NB4 (cell line): ENCODE results near the gene STRIP2.

Source experiments
- MYC ChIP-seq: IDR thresholded peaks from 2 replicates; pipeline ENCODE4 v1.6.1; 2011; ENCODE audit warnings: low read depth, low read length
- POLR2A ChIP-seq: IDR thresholded peaks from 2 replicates; pipeline ENCODE4 v1.6.1; 2011; ENCODE audit warnings: mild to moderate bottlenecking; ENCODE audit not compliant: insufficient read length; ENCODE audit errors: extremely low read depth
- TF ChIP-seq, protein P1 (sequence below): IDR thresholded peaks from one replicate; pipeline ENCODE4 v1.5.1; 2012; ENCODE audit warnings: low read depth, low read length
- TF ChIP-seq, protein P2 (sequence below): IDR thresholded peaks from 2 replicates; pipeline ENCODE4 v1.6.1; 2011; ENCODE audit warnings: low read depth, low read length

DNA sequence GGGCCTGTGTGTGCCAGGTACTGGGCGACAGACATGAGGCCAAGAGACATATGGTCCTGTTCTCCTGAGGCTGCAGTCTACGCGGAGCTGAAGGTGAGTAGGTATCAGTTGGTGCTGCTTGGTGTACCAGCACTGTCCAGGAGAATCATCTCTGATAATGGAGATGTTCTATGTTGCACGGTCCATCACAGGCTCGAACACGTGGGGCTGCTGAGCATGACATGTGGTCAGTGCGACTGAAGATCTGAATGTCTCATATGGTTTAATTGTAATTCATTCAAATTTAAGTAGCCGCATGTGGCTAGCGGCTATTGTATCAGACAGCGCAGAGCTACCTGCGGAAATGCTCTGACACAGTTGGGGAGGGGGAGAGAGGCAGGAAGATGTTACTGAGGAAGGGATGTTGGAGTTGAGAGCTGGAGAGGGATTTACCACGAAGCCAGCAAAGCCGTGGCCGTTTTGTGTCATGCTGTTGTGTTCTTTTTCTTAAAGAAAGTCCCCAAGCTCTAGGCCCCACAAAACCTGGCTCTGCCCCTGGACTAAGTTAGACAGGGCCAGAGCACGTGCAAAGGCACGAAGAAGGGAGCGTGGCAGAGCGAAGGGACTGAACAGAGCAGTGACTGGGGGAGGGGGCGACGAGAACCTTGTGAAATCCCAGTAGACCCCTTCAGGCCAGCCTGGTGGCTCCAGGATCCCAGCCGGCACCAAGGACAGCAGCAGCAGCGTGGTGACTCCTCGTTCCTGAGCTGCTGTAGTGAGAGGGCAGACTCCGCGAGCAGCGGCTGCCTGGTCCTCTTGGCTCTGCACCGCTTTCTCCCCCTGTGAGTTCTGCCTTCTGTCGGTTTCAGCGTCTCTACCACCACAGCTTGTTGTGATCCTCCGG is 88.1 kb downstream of the STRIP2 start:
- TF ChIP-seq, protein P1, sequence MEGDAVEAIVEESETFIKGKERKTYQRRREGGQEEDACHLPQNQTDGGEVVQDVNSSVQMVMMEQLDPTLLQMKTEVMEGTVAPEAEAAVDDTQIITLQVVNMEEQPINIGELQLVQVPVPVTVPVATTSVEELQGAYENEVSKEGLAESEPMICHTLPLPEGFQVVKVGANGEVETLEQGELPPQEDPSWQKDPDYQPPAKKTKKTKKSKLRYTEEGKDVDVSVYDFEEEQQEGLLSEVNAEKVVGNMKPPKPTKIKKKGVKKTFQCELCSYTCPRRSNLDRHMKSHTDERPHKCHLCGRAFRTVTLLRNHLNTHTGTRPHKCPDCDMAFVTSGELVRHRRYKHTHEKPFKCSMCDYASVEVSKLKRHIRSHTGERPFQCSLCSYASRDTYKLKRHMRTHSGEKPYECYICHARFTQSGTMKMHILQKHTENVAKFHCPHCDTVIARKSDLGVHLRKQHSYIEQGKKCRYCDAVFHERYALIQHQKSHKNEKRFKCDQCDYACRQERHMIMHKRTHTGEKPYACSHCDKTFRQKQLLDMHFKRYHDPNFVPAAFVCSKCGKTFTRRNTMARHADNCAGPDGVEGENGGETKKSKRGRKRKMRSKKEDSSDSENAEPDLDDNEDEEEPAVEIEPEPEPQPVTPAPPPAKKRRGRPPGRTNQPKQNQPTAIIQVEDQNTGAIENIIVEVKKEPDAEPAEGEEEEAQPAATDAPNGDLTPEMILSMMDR, result no peak
- TF ChIP-seq MYC, result no peak
- TF ChIP-seq, protein P2, sequence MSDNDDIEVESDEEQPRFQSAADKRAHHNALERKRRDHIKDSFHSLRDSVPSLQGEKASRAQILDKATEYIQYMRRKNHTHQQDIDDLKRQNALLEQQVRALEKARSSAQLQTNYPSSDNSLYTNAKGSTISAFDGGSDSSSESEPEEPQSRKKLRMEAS, result no peak
- TF ChIP-seq POLR2A, result no peak
